B cell (primary cell): ENCODE results near the gene GOLIM4. TPM values are rescaled to one million over a fixed set of nuclear protein-coding genes. Genes with fewer than 3 reads are reported as not detected.
"Not testable (repeated sequence)": the region's sequence is repeated elsewhere in the genome, so short reads cannot be mapped to it uniquely, and the experiment has no call there.

Experiments used
- ATAC-seq: fragments of 200-7000 bp; cut with Tn5 transposase; one replicate; pipeline ENCODE4 v1.10.0; 2021; ENCODE audit warnings: low read depth, mild to moderate bottlenecking, moderate number of reproducible peaks, moderate library complexity
- CTCF ChIA-PET: fragments of 350-600 bp; sonication (Branson Sonifier 250); formaldehyde crosslinking; loops from one replicate; lab custom pipeline; 2021; ENCODE audit warnings: antibody characterized with exemption, inconsistent platforms; lab: Charles Lee
- POLR2A ChIA-PET: fragments of 350-600 bp; sonication (Branson Sonifier 250); formaldehyde crosslinking; loops from one replicate; lab custom pipeline; 2021; ENCODE audit warnings: antibody characterized with exemption; lab: Charles Lee
- DNase-seq: peaks from one replicate; pipeline ENCODE4 v3.0.0; 2013
- H2AFZ ChIP-seq: 2 replicates; pipeline ENCODE4 v1.6.1; 2012; ENCODE audit warnings: mild to moderate bottlenecking, low read depth, low read length; ENCODE audit not compliant: insufficient read depth, poor library complexity, severe bottlenecking
- H3K27ac ChIP-seq, 2 donors: 1 replicate in 1 of 2; 2 replicates in 1 of 2; pipeline ENCODE4 v1.5.1; 2012 to 2013; ENCODE audit warnings: low read length in 2 of 2, mild to moderate bottlenecking in 2 of 2, moderate library complexity in 1 of 2
- H3K27me3 ChIP-seq, 4 experiments: fragments of 200-600 bp in 1 of 4; sonication (generic) in 1 of 4; replicated peaks in 1 of 4; 1 replicate in 2 of 4; 2 replicates in 2 of 4; pipeline versions ENCODE4 v1.6.1 to v1.7.0; 2013 to 2016; ENCODE audit warnings: low read length in 3 of 4, mild to moderate bottlenecking in 2 of 4, mixed read lengths in 1 of 4, moderate library complexity in 1 of 4; ENCODE audit not compliant: insufficient read depth in 4 of 4, control insufficient read depth in 3 of 4; ENCODE audit errors: control extremely low read depth in 1 of 4
- H3K36me3 ChIP-seq, 2 experiments: replicated peaks in 1 of 2; 1 replicate in 1 of 2; 2 replicates in 1 of 2; pipeline versions ENCODE4 v1.6.1 to v1.7.1; 2013; ENCODE audit warnings: low read length in 1 of 2; ENCODE audit not compliant: insufficient read depth in 2 of 2, control insufficient read depth in 1 of 2; ENCODE audit errors: control extremely low read depth in 1 of 2, extremely low read depth in 1 of 2
- H3K4me1 ChIP-seq, 2 donors: fragments of 200-600 bp in 1 of 2; sonication (generic) in 1 of 2; 1 replicate in 1 of 2; 2 replicates in 1 of 2; pipeline versions ENCODE4 v1.5.1 to v1.6.1; 2013 to 2017; ENCODE audit warnings: low read length in 2 of 2; ENCODE audit not compliant: control insufficient read depth in 2 of 2, insufficient read depth in 2 of 2
- H3K4me2 ChIP-seq: replicated peaks from 2 replicates; pipeline ENCODE3; 2012; ENCODE audit warnings: mild to moderate bottlenecking, low read depth, low read length; ENCODE audit not compliant: poor library complexity, severe bottlenecking
- H3K4me3 ChIP-seq, 5 experiments: fragments of 200-600 bp in 1 of 5; sonication (generic) in 1 of 5; 1 replicate in 3 of 5; 2 replicates in 2 of 5; pipeline versions ENCODE4 v1.5.1 to v1.7.0; 2011 to 2016; ENCODE audit warnings: low read length in 4 of 5, mild to moderate bottlenecking in 4 of 5, low read depth in 2 of 5, control low read depth in 1 of 5, moderate library complexity in 1 of 5; ENCODE audit not compliant: insufficient read depth in 1 of 5; ENCODE audit errors: control extremely low read depth in 1 of 5, extremely low read depth in 1 of 5
- H3K79me2 ChIP-seq: fragments of 200-600 bp; sonication (generic); one replicate; pipeline ENCODE4 v1.6.0; 2016; ENCODE audit warnings: low read length; ENCODE audit not compliant: control insufficient read depth, insufficient read depth
- H3K9ac ChIP-seq: fragments of 200-600 bp; sonication (generic); 2 replicates; pipeline ENCODE4 v1.6.1; 2017; ENCODE audit warnings: mild to moderate bottlenecking, low read length, moderate library complexity
- H3K9me3 ChIP-seq, 3 donors: one replicate each; pipeline versions ENCODE4 v1.6.1 to v1.7.1; 2013; ENCODE audit warnings: low read length in 2 of 3; ENCODE audit not compliant: control insufficient read depth in 2 of 3, insufficient read depth in 1 of 3; ENCODE audit errors: control extremely low read depth in 1 of 3
- H4K20me1 ChIP-seq: 2 replicates; pipeline ENCODE4 v1.6.0; 2012; ENCODE audit warnings: mild to moderate bottlenecking, low read length; ENCODE audit not compliant: insufficient read depth, control insufficient read depth, poor library complexity, severe bottlenecking
- H3K27ac Mint-ChIP-seq: one replicate; pipeline ENCODE4 v1.8.0; 2021; ENCODE audit warnings: mixed read lengths
- H3K27me3 Mint-ChIP-seq: one replicate; pipeline ENCODE4 v1.8.0; 2021; ENCODE audit warnings: mixed read lengths
- H3K4me1 Mint-ChIP-seq: one replicate; pipeline ENCODE4 v1.8.0; 2021; ENCODE audit warnings: mixed read lengths
- H3K4me3 Mint-ChIP-seq: one replicate; pipeline ENCODE4 v1.8.0; 2021; ENCODE audit warnings: mixed read lengths
- H3K9me3 Mint-ChIP-seq: one replicate; pipeline ENCODE4 v1.8.0; 2022; ENCODE audit warnings: mixed read lengths; ENCODE audit not compliant: insufficient read depth
- CTCF ChIP-seq: fragments of 200-600 bp; IDR thresholded peaks from one replicate; pipeline ENCODE4 v1.8.0; 2022; ENCODE audit warnings: antibody characterized with exemption, mild to moderate bottlenecking
- EZH2 ChIP-seq: IDR thresholded peaks from 2 replicates; pipeline ENCODE4 v1.6.1; 2012; ENCODE audit warnings: borderline replicate concordance, low read depth, mild to moderate bottlenecking, moderate library complexity, low read length; ENCODE audit not compliant: insufficient read depth, poor library complexity, severe bottlenecking
- WGBS: methylation state at CpG from one replicate; pipeline ENCODE4 v1.1.5; 2013; ENCODE audit warnings: missing lambda C conversion rate; ENCODE audit not compliant: insufficient coverage; 5-methylcytosine and 5-hydroxymethylcytosine counted together
- intact Hi-C: fragments of 100-400 bp; cut with micrococcal nuclease; formaldehyde crosslinking; loops from one replicate; pipeline ENCODE4 v1.10.0; 2022
- polyA plus RNA-seq: library from polyadenylated mRNA; depleted of rRNA; stranded (reverse); fragments of >200 nt; gene quantifications from 2 replicates; pipeline ENCODE4 v1.2.3, GENCODE V29; 2012
- total RNA-seq, 2 donors: library from RNA; stranded (reverse); fragments of 120-200 nt in 1 of 2; gene quantifications; 1 replicate in 1 of 2; 2 replicates in 1 of 2; pipeline versions ENCODE4 v1.2.3 to v1.2.4, GENCODE V29; 2013 to 2022

The GOLIM4 gene
- total and polyA plus RNA-seq, 2 donors (not counting 1 experiment from before 2014, with no cell fraction given): 2.5 to 9.3 TPM

GRCh38 chr3:168128463-168128862 is 32.7 kb upstream of the GOLIM4 start:
- H3K27ac ChIP-seq, H3K4me2 ChIP-seq, POLR2A ChIA-PET, H3K9me3 Mint-ChIP-seq, H3K27ac Mint-ChIP-seq, H3K4me3 Mint-ChIP-seq, H3K27me3 ChIP-seq, H3K4me3 ChIP-seq, H2AFZ ChIP-seq, H3K4me1 Mint-ChIP-seq, intact Hi-C loops, ATAC-seq, H3K36me3 ChIP-seq, H3K9me3 ChIP-seq, H3K4me1 ChIP-seq, H4K20me1 ChIP-seq, CTCF ChIA-PET, H3K79me2 ChIP-seq, DNase-seq, H3K9ac ChIP-seq: not testable (repeated sequence)
- whole genome bisulfite sequencing: 93% methylated on average over 7 of the region's 8 CpGs
- H3K27me3 Mint-ChIP-seq: peaks cover 15% of the 10 kb centered on the region

GRCh38 chr3:168127466-168127865 is 31.7 kb upstream of the GOLIM4 start:
- Mint-ChIP-seq H3K9me3 (peaks cover 4% of the 10 kb centered on the region), H3K27me3 (peaks cover 15% of the 10 kb centered on the region), H3K4me1 (no peaks in the 10 kb centered on the region), H3K27ac (no peak overlapping the region), H3K4me3 (no peak overlapping the region)
- intact Hi-C loops: no loop called here
- H2AFZ ChIP-seq: no peak overlapping the region
- H3K9me3 ChIP-seq: peaks cover 0 to 8% (median 0%) of the 10 kb centered on the region in 3 donors
- H3K27me3 ChIP-seq: peaks cover 0 to 3% (median 0%) of the 10 kb centered on the region in 4 experiments
- no peaks in the 10 kb centered on the region for H3K79me2 ChIP-seq
- H4K20me1 ChIP-seq: no peaks in the 10 kb centered on the region
- no peak overlapping the region for H3K4me3 ChIP-seq
- CTCF ChIA-PET: no interaction called here
- no peak overlapping the region for H3K27ac ChIP-seq
- DNase-seq (no peak), ATAC-seq (no peak)
- POLR2A ChIA-PET: no interaction called here
- no peaks in the 10 kb centered on the region for H3K36me3 ChIP-seq
- no peak for TF ChIP-seq CTCF
- TF ChIP-seq EZH2: no peak
- H3K4me2 ChIP-seq: no peak overlapping the region
- WGBS: no CpG with 5 or more reads among the region's 1 CpG
- no peaks in the 10 kb centered on the region for H3K4me1 ChIP-seq
- H3K9ac ChIP-seq: no peak overlapping the region
